Panc1 (cell line): ENCODE results near the gene FCAMR. TPM values are rescaled to one million over a fixed set of nuclear protein-coding genes. Genes with fewer than 3 reads are reported as not detected.

Experiments used
- ATAC-seq: fragments of 200-7000 bp; cut with Tn5 transposase; 2 replicates; pipeline ENCODE4 v1.9.1; 2020; ENCODE audit warnings: mild to moderate bottlenecking, moderate library complexity
- BruUV-seq: library from RNA; stranded (reverse); fragments of 400-500 nt; replicated peaks from 2 replicates; lab custom pipeline; 2021; lab: Mats Ljungman, UMichigan
- CTCF ChIA-PET: fragments of 300-600 bp; sonication (Branson Sonifier 250); formaldehyde crosslinking; loops from one replicate; lab custom pipeline; 2022; ENCODE audit warnings: antibody characterized with exemption; lab: Charles Lee
- POLR2A ChIA-PET: fragments of 300-600 bp; sonication (Branson Sonifier 250); formaldehyde crosslinking; loops from one replicate; lab custom pipeline; 2022; ENCODE audit warnings: antibody characterized with exemption; lab: Charles Lee
- DNase-seq: peaks from one replicate; pipeline ENCODE4 v3.0.0-alpha.2; 2010; ENCODE audit warnings: low read depth, low spot score
- H3K27ac ChIP-seq: 2 replicates; pipeline ENCODE4 v1.5.1; 2011; ENCODE audit warnings: mild to moderate bottlenecking, low read length, inconsistent platforms
- H3K27me3 ChIP-seq: fragments of 200-500 bp; sonication (Bioruptor generic); 2 replicates; pipeline ENCODE4 v1.6.0; 2014; ENCODE audit warnings: low read length, inconsistent platforms; ENCODE audit not compliant: control insufficient read depth, insufficient read depth
- H3K36me3 ChIP-seq: fragments of 200-500 bp; sonication (Bioruptor generic); 2 replicates; pipeline ENCODE4 v1.5.1; 2014; ENCODE audit warnings: inconsistent platforms, mild to moderate bottlenecking, low read length, moderate library complexity; ENCODE audit not compliant: control insufficient read depth, insufficient read depth
- H3K4me1 ChIP-seq: 2 replicates; pipeline ENCODE4 v1.5.1; 2011; ENCODE audit warnings: inconsistent platforms, mild to moderate bottlenecking, low read length, moderate library complexity; ENCODE audit not compliant: control insufficient read depth, insufficient read depth
- H3K4me3 ChIP-seq, 2 experiments: 2 replicates each; pipeline ENCODE4 v1.5.1; 2011 to 2012; ENCODE audit warnings: low read depth in 2 of 2, low read length in 2 of 2, mild to moderate bottlenecking in 2 of 2, inconsistent platforms in 1 of 2, moderate library complexity in 1 of 2
- H3K9me3 ChIP-seq: fragments of 200-500 bp; sonication (Bioruptor generic); 2 replicates; pipeline ENCODE4 v1.5.1; 2014; ENCODE audit warnings: low read depth, mild to moderate bottlenecking, inconsistent platforms, low read length, moderate library complexity; ENCODE audit not compliant: control insufficient read depth, insufficient read depth
- CTCF ChIP-seq: fragments of 450-650 bp; IDR thresholded peaks from 2 replicates; pipeline ENCODE4 v1.5.1; 2017; ENCODE audit warnings: mild to moderate bottlenecking
- POLR2AphosphoS5 ChIP-seq: IDR thresholded peaks from 2 replicates; pipeline ENCODE4 v1.6.1; 2012; ENCODE audit warnings: mild to moderate bottlenecking, low read depth, low read length, moderate library complexity
- REST ChIP-seq, 2 experiments: IDR thresholded peaks; 2 replicates each; pipeline ENCODE4 v1.6.1; 2011 to 2012; ENCODE audit warnings: low read depth in 2 of 2, control low read depth in 1 of 2, low read length in 1 of 2, mild to moderate bottlenecking in 1 of 2, moderate library complexity in 1 of 2; ENCODE audit not compliant: insufficient read depth in 1 of 2
- SIN3A ChIP-seq: IDR thresholded peaks from 2 replicates; pipeline ENCODE4 v1.6.1; 2012; ENCODE audit warnings: low read depth, mild to moderate bottlenecking, low read length, moderate library complexity, borderline replicate concordance; ENCODE audit not compliant: insufficient read depth
- TCF7L2 ChIP-seq: IDR thresholded peaks from 2 replicates; pipeline ENCODE4 v1.6.1; 2011; ENCODE audit warnings: mild to moderate bottlenecking, low read depth, low read length, inconsistent platforms
- in situ Hi-C: cut with HindIII; loops from 2 replicates; pipeline ENCODE4 v1.10.0; 2016; ENCODE audit warnings: low sequenced_read_pairs, low pct_unique_long_range_greater_than_20kb
- intact Hi-C: fragments of 100-400 bp; cut with micrococcal nuclease; formaldehyde crosslinking; loops from one replicate; pipeline ENCODE4 v1.10.0; 2022; ENCODE audit not compliant: unreplicated experiment
- total RNA-seq: library from RNA; stranded (reverse); gene quantifications from one replicate; pipeline ENCODE4 v1.2.1, GENCODE V29; 2021; ENCODE audit not compliant: unreplicated experiment

Gene FCAMR
- total RNA-seq, 1 experiment from 2014 or later = not detected

GRCh38 chr1:206960676-206961386 lies 9.4 kb downstream of the FCAMR start:
- intact Hi-C loops (no loop called here), in situ Hi-C loops (no loop called here)
- no peak for ATAC-seq
- ChIA-PET CTCF (no interaction called here), POLR2A (no interaction called here)
- DNase-seq = no peak
- Histone ChIP-seq H3K27ac (no peak overlapping the region), H3K27me3 (no peaks in the 10 kb centered on the region), H3K36me3 (no peaks in the 10 kb centered on the region), H3K9me3 (no peaks in the 10 kb centered on the region), H3K4me3 (no peak overlapping the region), H3K4me1 (no peaks in the 10 kb centered on the region)
- TF ChIP-seq SIN3A = no peak
- no peak for TF ChIP-seq POLR2AphosphoS5
- no peak for TF ChIP-seq REST (IDR thresholded peaks at IDR 0.05; ENCODE audit: insufficient read depth in 1 of 2, low read depth in 2 of 2, low read length in 1 of 2)
- TF ChIP-seq TCF7L2 = no peak
- no peak for TF ChIP-seq CTCF
- no TSS peak for BruUV-seq

DNA sequence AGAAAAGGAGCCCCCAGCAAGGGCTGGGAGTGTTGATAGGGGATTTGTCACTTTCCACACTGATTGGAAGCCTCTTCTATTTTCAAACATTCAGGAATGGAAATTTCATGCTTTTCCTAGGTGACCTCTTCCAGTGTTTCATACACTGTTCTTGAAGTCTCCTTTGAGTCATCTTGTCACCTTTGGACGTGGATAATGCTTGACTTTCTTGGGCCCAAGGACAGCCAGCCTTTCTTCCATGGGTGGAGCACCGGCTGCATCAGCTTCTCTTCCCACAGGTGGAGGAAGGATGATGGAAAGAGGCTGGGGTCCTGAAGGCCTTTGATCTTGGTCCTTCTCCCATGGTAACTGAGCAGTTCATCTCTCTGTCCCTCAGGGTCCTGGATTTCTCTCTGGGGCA lies 12.1 kb downstream of the FCAMR start:
- no peaks in the 10 kb centered on the region for H3K27me3 ChIP-seq
- TF ChIP-seq CTCF (no peak), REST (IDR thresholded peaks at IDR 0.05; ENCODE audit: insufficient read depth in 1 of 2, low read depth in 2 of 2, low read length in 1 of 2) (no peak), SIN3A (no peak), TCF7L2 (no peak), POLR2AphosphoS5 (no peak)
- no peak overlapping the region for H3K4me3 ChIP-seq
- ChIA-PET POLR2A (no interaction called here), CTCF (no interaction called here)
- DNase-seq = no peak
- no TSS peak for BruUV-seq
- H3K9me3 ChIP-seq = no peaks in the 10 kb centered on the region
- no peak overlapping the region for H3K27ac ChIP-seq
- no peak for ATAC-seq
- no peaks in the 10 kb centered on the region for H3K36me3 ChIP-seq
- intact Hi-C loops (no loop called here), in situ Hi-C loops (no loop called here)
- H3K4me1 ChIP-seq = no peaks in the 10 kb centered on the region
